Neutrophil (primary cell): ENCODE data around the gene MYO1B.

ENCODE experiments used
- H3K27ac ChIP-seq: fragments of 200-600 bp; sonication (generic); 2 replicates; pipeline ENCODE4 v1.5.1; 2016; ENCODE audit warnings: mild to moderate bottlenecking, moderate library complexity
- H3K27me3 ChIP-seq: fragments of 200-600 bp; sonication (generic); 2 replicates; pipeline ENCODE4 v1.6.0; 2016; ENCODE audit warnings: mild to moderate bottlenecking
- H3K36me3 ChIP-seq: fragments of 200-600 bp; sonication (generic); 2 replicates; pipeline ENCODE4 v1.5.1; 2017
- H3K4me1 ChIP-seq, 2 experiments: fragments of 200-600 bp in 1 of 2; sonication (generic) in 1 of 2; 1 replicate in 1 of 2; 2 replicates in 1 of 2; pipeline versions ENCODE4 v1.5.1 to v1.6.1; 2013 to 2016; ENCODE audit warnings: low read depth in 1 of 2, low read length in 1 of 2, mild to moderate bottlenecking in 1 of 2, moderate library complexity in 1 of 2; ENCODE audit not compliant: control insufficient read depth in 1 of 2, insufficient read depth in 1 of 2
- H3K4me3 ChIP-seq, 2 experiments: fragments of 200-600 bp in 1 of 2; sonication (generic) in 1 of 2; 1 replicate in 1 of 2; 2 replicates in 1 of 2; pipeline ENCODE4 v1.5.1; 2013 to 2016; ENCODE audit warnings: low read depth in 1 of 2, low read length in 1 of 2, mild to moderate bottlenecking in 1 of 2, moderate library complexity in 1 of 2
- H3K9me3 ChIP-seq: fragments of 200-600 bp; sonication (generic); 2 replicates; pipeline ENCODE4 v1.5.1; 2016
- CTCF ChIP-seq: fragments of 200-600 bp; sonication (generic); IDR thresholded peaks from 2 replicates; pipeline ENCODE4 v1.5.1; 2016; ENCODE audit warnings: antibody characterized with exemption

Gene MYO1B

GRCh38 chr2:191428141-191428540, 182.9 kb downstream of the MYO1B start:
- Histone ChIP-seq H3K27ac (no peak overlapping the region), H3K27me3 (no peaks in the 10 kb centered on the region), H3K9me3 (no peaks in the 10 kb centered on the region), H3K4me1 (no peaks in the 10 kb centered on the region), H3K4me3 (no peak overlapping the region), H3K36me3 (no peaks in the 10 kb centered on the region)
- TF ChIP-seq CTCF = no peak

- Histone ChIP-seq H3K27me3 (no peaks in the 10 kb centered on the region), H3K4me3 (no peak overlapping the region), H3K27ac (no peak overlapping the region), H3K4me1 (no peaks in the 10 kb centered on the region), H3K9me3 (no peaks in the 10 kb centered on the region), H3K36me3 (no peaks in the 10 kb centered on the region)
- no peak for TF ChIP-seq CTCF
Observed at GRCh38 chr2:191430476-191430875, 185.3 kb downstream of the MYO1B start.

DNA sequence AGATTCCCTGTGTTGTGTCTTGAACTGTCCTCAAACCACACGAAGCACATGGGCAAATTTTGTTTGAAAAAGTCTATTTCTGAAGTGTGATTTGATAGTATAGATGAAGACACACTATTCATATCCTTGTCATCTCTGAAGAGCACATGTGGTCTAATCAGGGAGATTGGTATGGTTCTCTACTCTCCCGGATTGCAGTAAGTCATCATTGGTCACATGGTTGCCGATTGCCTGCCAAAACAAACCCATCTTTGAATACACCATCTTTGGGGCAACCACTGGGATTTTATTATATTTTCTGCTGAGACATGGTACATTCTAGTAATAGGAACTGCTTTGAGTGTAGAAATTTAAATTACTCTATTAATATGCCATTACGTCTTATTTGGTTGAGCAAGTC, 186.9 kb downstream of the MYO1B start:
- Histone ChIP-seq H3K4me1 (peaks cover 5 to 11% of the 10 kb centered on the region in 2 experiments), H3K27ac (no peak overlapping the region), H3K9me3 (no peaks in the 10 kb centered on the region), H3K36me3 (no peaks in the 10 kb centered on the region), H3K27me3 (no peaks in the 10 kb centered on the region), H3K4me3 (no peak overlapping the region)
- no peak for TF ChIP-seq CTCF

DNA sequence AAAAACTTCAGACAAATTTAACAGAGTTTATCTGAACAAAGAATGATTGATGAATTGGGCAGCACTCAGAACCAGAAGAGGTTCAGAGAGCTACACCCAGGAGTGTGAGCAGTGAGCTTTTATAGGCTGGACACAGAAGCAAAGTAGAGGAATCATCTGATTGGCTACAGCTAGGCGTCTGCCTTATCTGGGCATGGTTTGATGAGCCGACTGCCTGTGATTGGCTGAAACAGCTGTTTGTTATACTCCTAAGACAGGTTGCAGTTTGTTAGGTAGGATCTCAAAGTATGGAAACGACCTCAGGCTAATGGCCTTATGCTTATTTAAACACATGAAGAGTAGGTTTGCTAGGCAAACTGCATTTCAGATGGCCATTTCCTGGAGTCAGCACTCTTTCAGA, 188.9 kb downstream of the MYO1B start:
- no peaks in the 10 kb centered on the region for H3K36me3 ChIP-seq
- H3K4me3 ChIP-seq = no peak overlapping the region
- TF ChIP-seq CTCF = no peak
- H3K27ac ChIP-seq = no peak overlapping the region
- no peaks in the 10 kb centered on the region for H3K27me3 ChIP-seq
- no peaks in the 10 kb centered on the region for H3K9me3 ChIP-seq
- peaks cover 5 to 11% of the 10 kb centered on the region in 2 experiments for H3K4me1 ChIP-seq

GRCh38 chr2:191435141-191435540, 189.9 kb downstream of the MYO1B start:
- H3K9me3 ChIP-seq = no peaks in the 10 kb centered on the region
- H3K36me3 ChIP-seq = no peaks in the 10 kb centered on the region
- no peak overlapping the region for H3K4me3 ChIP-seq
- TF ChIP-seq CTCF = no peak
- H3K4me1 ChIP-seq = peaks cover 5 to 11% of the 10 kb centered on the region in 2 experiments
- no peak overlapping the region for H3K27ac ChIP-seq
- H3K27me3 ChIP-seq = no peaks in the 10 kb centered on the region
